Gastroesophageal sphincter (tissue), 3 donors: ENCODE measurements around the gene NR2C1.

Experiments used
- CTCF ChIP-seq, 4 experiments: fragments of 200-600 bp in 2 of 4; fragments of 450-650 bp in 2 of 4; sonication (generic) in 1 of 4; IDR thresholded peaks; one replicate each; pipeline ENCODE4 v1.5.1; 2017 to 2019; ENCODE audit warnings: antibody characterized with exemption in 4 of 4, mild to moderate bottlenecking in 2 of 4, moderate library complexity in 2 of 4
- EP300 ChIP-seq: sonication (generic); formaldehyde crosslinking; IDR thresholded peaks from one replicate; pipeline ENCODE4 v1.6.1; 2017; ENCODE audit warnings: antibody characterized with exemption, mild to moderate bottlenecking
- POLR2A ChIP-seq, 2 donors: fragments of 450-650 bp; IDR thresholded peaks; one replicate each; pipeline ENCODE4 v1.6.1; 2017; ENCODE audit warnings: antibody characterized with exemption in 2 of 2, mild to moderate bottlenecking in 2 of 2, moderate library complexity in 1 of 2
- POLR2AphosphoS5 ChIP-seq: sonication (generic); formaldehyde crosslinking; IDR thresholded peaks from one replicate; pipeline ENCODE4 v1.6.1; 2017; ENCODE audit warnings: antibody characterized with exemption

GRCh38 chr12:95100264-95101190 is 27.1 kb upstream of the NR2C1 start:
- TF ChIP-seq EP300 (no peak), CTCF (IDR thresholded peaks at IDR 0.05) (no peak), POLR2A (IDR thresholded peaks at IDR 0.05) (no peak), POLR2AphosphoS5 (no peak)
